ENCODE results near the gene CACNA1G. TPM values are rescaled to one million over a fixed set of nuclear protein-coding genes. Genes with fewer than 3 reads are reported as not detected.

Gene CACNA1G
- total and polyA plus RNA-seq, 9 of the 15 experiments (the other 6 are each of a cell fraction or from before 2014, with no cell fraction given): 0.01 TPM; not detected in 8

- intact Hi-C loops (cut with micrococcal nuclease) (no loop called here), in situ Hi-C loops (cut with MboI) (no loop called here)
- Histone ChIP-seq H3K9me3 (replicated peaks; ENCODE audit: control insufficient read depth, insufficient read depth, low read depth, low read length) (no peaks in the 10 kb centered on the region), H4K20me1 (replicated peaks; ENCODE audit: control insufficient read depth, insufficient read depth, low read length) (no peaks in the 10 kb centered on the region), H3K36me3 (ENCODE audit: control insufficient read depth, insufficient read depth, low read length) (no peaks in the 10 kb centered on the region), H3K27ac (ENCODE audit: extremely low read depth, low read depth, low read length) (no peak overlapping the region), H2AFZ (ENCODE audit: low read depth, low read length) (no peak overlapping the region), H3K4me3 (no peak overlapping the region), H3K9me1 (ENCODE audit: control insufficient read depth, insufficient read depth, low read length) (no peaks in the 10 kb centered on the region), H3K79me2 (ENCODE audit: control insufficient read depth, insufficient read depth, low read length) (no peaks in the 10 kb centered on the region), H3K9ac (ENCODE audit: insufficient read depth in 1 of 2, low read depth in 2 of 2, low read length in 2 of 2) (peak overlapping the region in 1 of 2 experiments; percentile 18; a peak in 1 of 4 replicates), H3K27me3 (ENCODE audit: control insufficient read depth in 2 of 2, insufficient read depth in 2 of 2, low read length in 2 of 2) (peaks cover 17 to 51% of the 10 kb centered on the region in 2 experiments; a peak in 4 of 5 replicates), H3K4me2 (ENCODE audit: insufficient read depth, low read length) (no peak overlapping the region), H3K4me1 (replicated peaks in 1 of 2; ENCODE audit: control insufficient read depth in 2 of 2, insufficient read depth in 2 of 2, low read length in 2 of 2) (peaks cover 0 to 4% of the 10 kb centered on the region in 2 experiments; a peak in 1 of 5 replicates)
- TF ChIP-seq ZBTB26 (CRISPR knock-in tag; IDR thresholded peaks at IDR 0.05) (no peak), SMAD3 (CRISPR knock-in tag; conservative IDR thresholded peaks at IDR 0.05) (no peak), UBTF (IDR thresholded peaks at IDR 0.05; ENCODE audit: borderline replicate concordance in 1 of 2, low read depth in 2 of 2, low read length in 2 of 2) (no peak), ZNF274 (IDR thresholded peaks at IDR 0.05; ENCODE audit: borderline replicate concordance, low read depth, low read length) (no peak), ETS1 (conservative IDR thresholded peaks at IDR 0.05; ENCODE audit: control insufficient read depth, low read depth, low read length) (no peak), ZNF668 (CRISPR knock-in tag; IDR thresholded peaks at IDR 0.05) (no peak), HOXB6 (CRISPR knock-in tag; IDR thresholded peaks at IDR 0.05; ENCODE audit: borderline replicate concordance) (no peak)
- WGBS (ENCODE audit: insufficient coverage, low coverage, missing lambda C conversion rate): 16% methylated on average over 18 of the region's 18 CpGs
- CTCF ChIA-PET (ENCODE audit: low intra/inter-chr PET ratio): no interaction called here
- POLR2A ChIA-PET: no interaction called here
- no peak for ATAC-seq
- BruUV-seq (replicated peaks): no TSS peak
- no peak for DNase-seq (ENCODE audit: extremely low read depth in 1 of 4, low spot score in 3 of 4)
- FAIRE-seq: no peak
Measured at GRCh38 chr17:50524838-50525237, 35.7 kb upstream of the CACNA1G start.
